PFSK-1 (cell line): ENCODE measurements around the gene HMOX2.

Experiments used
- FOXP2 ChIP-seq: optimal IDR thresholded peaks from 2 replicates; pipeline ENCODE3; 2011; ENCODE audit warnings: borderline replicate concordance, control low read depth, inconsistent platforms; ENCODE audit not compliant: insufficient read depth; ENCODE audit errors: extremely low read length, extremely low read depth
- POLR2AphosphoS5 ChIP-seq: IDR thresholded peaks from 2 replicates; pipeline ENCODE4 v1.6.1; 2012; ENCODE audit warnings: low read depth, mild to moderate bottlenecking, control low read depth, low read length, moderate library complexity
- REST ChIP-seq, 2 experiments: IDR thresholded peaks; 2 replicates each; pipeline versions ENCODE4 v1.6.1 to v1.8.0; 2011 to 2012; ENCODE audit warnings: low read depth in 2 of 2, low read length in 2 of 2, control low read depth in 1 of 2, inconsistent platforms in 1 of 2, mild to moderate bottlenecking in 1 of 2, moderate library complexity in 1 of 2; ENCODE audit not compliant: insufficient read depth in 1 of 2
- SIN3A ChIP-seq: IDR thresholded peaks from 2 replicates; pipeline ENCODE4 v1.6.1; 2012; ENCODE audit warnings: mild to moderate bottlenecking, low read length, moderate library complexity, borderline replicate concordance; ENCODE audit not compliant: insufficient read depth

- TF ChIP-seq REST (IDR thresholded peaks at IDR 0.05; ENCODE audit: insufficient read depth in 1 of 2, low read depth in 2 of 2, low read length in 2 of 2) (no peak), SIN3A (no peak), POLR2AphosphoS5 (no peak), FOXP2 (no peak)
These were observed 38.8 kb upstream of the HMOX2 start for GRCh38 chr16:4437366-4437765.
